Measurements from ENCODE around the gene ROBO2. TPM values are rescaled to one million over a fixed set of nuclear protein-coding genes. Genes with fewer than 3 reads are reported as not detected.

ROBO2 gene
- total RNA-seq, 1 experiment from 2014 or later, result 0.16 TPM

DNA sequence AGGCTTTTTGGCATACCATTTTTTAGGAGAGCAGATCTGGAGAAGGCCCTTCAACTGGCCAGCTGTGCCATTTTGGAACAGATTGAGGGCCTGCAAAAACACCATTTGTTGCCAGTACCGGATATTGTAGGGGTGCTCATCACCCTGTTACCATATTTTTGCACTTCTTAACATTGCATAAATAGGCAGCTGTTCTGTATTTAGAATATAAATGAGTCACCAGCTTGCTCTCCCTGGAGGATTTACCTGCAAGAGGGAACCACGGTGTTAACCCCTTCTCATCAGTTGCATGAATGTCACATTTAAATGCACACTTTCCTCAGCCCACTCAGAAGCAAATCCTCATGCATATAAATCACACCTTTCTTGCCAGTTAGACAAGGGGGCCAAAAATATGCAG lies 435.6 kb downstream of the ROBO2 start:
- DNase-seq, result no peak
- Histone ChIP-seq H3K4me1 (no peaks in the 10 kb centered on the region), H3K27me3 (replicated peaks; ENCODE audit: control insufficient read depth, insufficient read depth, low read length) (no peaks in the 10 kb centered on the region), H3K36me3 (ENCODE audit: control insufficient read depth, insufficient read depth, low read length) (no peaks in the 10 kb centered on the region), H3K9me3 (no peaks in the 10 kb centered on the region), H3K4me3 (ENCODE audit: low read depth, low read length) (no peak overlapping the region)
- BruUV-seq (replicated peaks), result no TSS peak
- Mint-ChIP-seq H3K36me3 (ENCODE audit: insufficient read depth, unreplicated experiment) (no peaks in the 10 kb centered on the region), H3K27me3 (ENCODE audit: insufficient read depth, unreplicated experiment) (peaks cover 3% of the 10 kb centered on the region), H3K9me3 (ENCODE audit: unreplicated experiment) (no peaks in the 10 kb centered on the region), H3K4me3 (ENCODE audit: unreplicated experiment) (no peak overlapping the region), H3K4me1 (ENCODE audit: low read depth, unreplicated experiment) (no peaks in the 10 kb centered on the region), H3K27ac (ENCODE audit: unreplicated experiment) (no peak overlapping the region)
- ChIA-PET CTCF (no interaction called here), POLR2A (no interaction called here)
- intact Hi-C loops (cut with micrococcal nuclease; ENCODE audit: unreplicated experiment), result no loop called here
- no peak for TF ChIP-seq CTCF (IDR thresholded peaks at IDR 0.05; ENCODE audit: insufficient read depth in 1 of 2, low read depth in 1 of 2, low read length in 1 of 2, severe bottlenecking in 1 of 2, unreplicated experiment in 1 of 2)

DNA sequence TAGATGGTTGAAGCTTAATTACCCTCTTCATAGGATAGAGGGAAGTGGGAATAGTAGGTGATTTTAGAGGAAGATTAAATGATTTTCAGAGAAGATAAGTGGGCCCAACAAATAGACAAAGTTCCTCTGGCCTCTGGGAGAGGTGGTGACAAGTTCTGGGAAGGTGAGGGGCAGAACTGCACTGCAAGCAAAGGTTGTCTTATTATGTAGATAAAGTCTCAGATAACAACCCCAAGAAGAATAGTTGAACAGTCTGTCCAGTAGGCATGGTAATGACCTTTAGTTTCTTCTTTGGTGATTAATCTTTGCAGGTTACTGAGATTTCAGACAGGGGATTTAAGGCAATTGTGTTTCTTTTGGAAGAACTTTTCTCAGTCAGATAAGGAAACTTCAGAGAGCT lies 439.1 kb downstream of the ROBO2 start:
- Histone ChIP-seq H3K27me3 (replicated peaks; ENCODE audit: control insufficient read depth, insufficient read depth, low read length) (no peaks in the 10 kb centered on the region), H3K9me3 (no peaks in the 10 kb centered on the region), H3K36me3 (ENCODE audit: control insufficient read depth, insufficient read depth, low read length) (no peaks in the 10 kb centered on the region), H3K4me3 (ENCODE audit: low read depth, low read length) (no peak overlapping the region), H3K4me1 (no peaks in the 10 kb centered on the region)
- Mint-ChIP-seq H3K4me1 (ENCODE audit: low read depth, unreplicated experiment) (no peaks in the 10 kb centered on the region), H3K27ac (ENCODE audit: unreplicated experiment) (no peak overlapping the region), H3K4me3 (ENCODE audit: unreplicated experiment) (no peak overlapping the region), H3K9me3 (ENCODE audit: unreplicated experiment) (no peaks in the 10 kb centered on the region), H3K27me3 (ENCODE audit: insufficient read depth, unreplicated experiment) (peaks cover 3% of the 10 kb centered on the region), H3K36me3 (ENCODE audit: insufficient read depth, unreplicated experiment) (no peaks in the 10 kb centered on the region)
- no peak for TF ChIP-seq CTCF (IDR thresholded peaks at IDR 0.05; ENCODE audit: insufficient read depth in 1 of 2, low read depth in 1 of 2, low read length in 1 of 2, severe bottlenecking in 1 of 2, unreplicated experiment in 1 of 2)
- CTCF ChIA-PET, result no interaction called here
- no peak for DNase-seq
- no TSS peak for BruUV-seq (replicated peaks)
- intact Hi-C loops (cut with micrococcal nuclease; ENCODE audit: unreplicated experiment), result no loop called here
- POLR2A ChIA-PET, result no interaction called here

DNA sequence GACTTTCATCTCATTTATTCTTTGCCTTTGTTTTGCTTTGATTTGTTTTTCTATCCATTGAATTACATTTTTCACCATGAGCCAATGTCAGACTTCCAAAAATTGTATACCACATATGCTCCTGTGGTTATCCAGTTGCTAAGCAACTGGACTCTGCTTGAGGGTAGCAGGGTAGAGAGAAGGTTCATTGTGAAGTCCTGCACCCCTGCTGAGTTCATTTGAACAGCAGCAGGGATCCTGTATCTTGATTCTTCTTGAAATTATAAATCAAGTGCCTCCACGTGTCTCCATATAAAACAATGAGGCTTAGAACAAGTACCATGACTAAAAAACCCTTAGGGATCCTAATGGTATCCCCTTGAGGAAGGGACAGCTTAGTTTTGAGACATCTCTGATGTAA lies 449.3 kb downstream of the ROBO2 start:
- CTCF ChIA-PET, result no interaction called here
- Mint-ChIP-seq H3K36me3 (ENCODE audit: insufficient read depth, unreplicated experiment) (no peaks in the 10 kb centered on the region), H3K27ac (ENCODE audit: unreplicated experiment) (no peak overlapping the region), H3K4me3 (ENCODE audit: unreplicated experiment) (no peak overlapping the region), H3K9me3 (ENCODE audit: unreplicated experiment) (no peaks in the 10 kb centered on the region), H3K4me1 (ENCODE audit: low read depth, unreplicated experiment) (no peaks in the 10 kb centered on the region), H3K27me3 (ENCODE audit: insufficient read depth, unreplicated experiment) (peaks cover 2% of the 10 kb centered on the region)
- intact Hi-C loops (cut with micrococcal nuclease; ENCODE audit: unreplicated experiment), result no loop called here
- BruUV-seq (replicated peaks), result no TSS peak
- Histone ChIP-seq H3K4me3 (ENCODE audit: low read depth, low read length) (no peak overlapping the region), H3K9me3 (no peaks in the 10 kb centered on the region), H3K36me3 (ENCODE audit: control insufficient read depth, insufficient read depth, low read length) (no peaks in the 10 kb centered on the region), H3K4me1 (no peaks in the 10 kb centered on the region), H3K27me3 (replicated peaks; ENCODE audit: control insufficient read depth, insufficient read depth, low read length) (no peaks in the 10 kb centered on the region)
- POLR2A ChIA-PET, result no interaction called here
- TF ChIP-seq CTCF (IDR thresholded peaks at IDR 0.05; ENCODE audit: insufficient read depth in 1 of 2, low read depth in 1 of 2, low read length in 1 of 2, severe bottlenecking in 1 of 2, unreplicated experiment in 1 of 2), result no peak
- no peak for DNase-seq

Data from Caco-2 (cell line).